IPS-18a (cell line): ENCODE results near the gene HEMK1.

Experiments used
- H3K27ac ChIP-seq: one replicate; pipeline ENCODE4 v1.5.1; 2013; ENCODE audit warnings: low read length
- H3K27me3 ChIP-seq: one replicate; pipeline ENCODE4 v1.6.1; 2013; ENCODE audit warnings: mild to moderate bottlenecking, low read length; ENCODE audit not compliant: control insufficient read depth, insufficient read depth
- H3K36me3 ChIP-seq: one replicate; pipeline ENCODE4 v1.6.1; 2013; ENCODE audit warnings: low read depth, low read length; ENCODE audit not compliant: control insufficient read depth
- H3K4me1 ChIP-seq: one replicate; pipeline ENCODE4 v1.6.1; 2013; ENCODE audit warnings: low read depth, low read length; ENCODE audit not compliant: control insufficient read depth
- H3K4me3 ChIP-seq: one replicate; pipeline ENCODE4 v1.5.1; 2013; ENCODE audit warnings: low read length
- H3K9ac ChIP-seq: one replicate; pipeline ENCODE4 v1.6.1; 2013; ENCODE audit warnings: mild to moderate bottlenecking, low read length, moderate library complexity
- H3K9me3 ChIP-seq: one replicate; pipeline ENCODE4 v1.6.1; 2013; ENCODE audit warnings: low read depth, low read length; ENCODE audit not compliant: control insufficient read depth

HEMK1 gene

GRCh38 chr3:50567386-50568167 lies 1.7 kb upstream of the HEMK1 start, which contains the start of gene C3orf18:
TSS of gene C3orf18 (minus strand) at chr3:50567747. CDS start at chr3:50565699, 2,048 bp downstream.
- Histone ChIP-seq H3K27me3 (peaks cover 16% of the 10 kb centered on the region), H3K4me1 (peaks cover 6% of the 10 kb centered on the region), H3K27ac (no peak within 1 kb of the TSS), H3K4me3 (peak within 1 kb of the TSS; percentile 60), H3K9me3 (no peaks in the 10 kb centered on the region), H3K36me3 (no peaks in the 10 kb centered on the region), H3K9ac (peak within 1 kb of the TSS; percentile 35)

GRCh38 chr3:50570508-50571279 lies 1.4 kb downstream of the HEMK1 start:
- Histone ChIP-seq H3K27me3 (peaks cover 16% of the 10 kb centered on the region), H3K4me1 (peaks cover 6% of the 10 kb centered on the region), H3K4me3 (no peak overlapping the region), H3K9me3 (no peaks in the 10 kb centered on the region), H3K36me3 (no peaks in the 10 kb centered on the region), H3K9ac (no peak overlapping the region), H3K27ac (no peak overlapping the region)

GRCh38 chr3:50571486-50571885 lies 2.2 kb downstream of the HEMK1 start:
- Histone ChIP-seq H3K9ac (no peak overlapping the region), H3K9me3 (no peaks in the 10 kb centered on the region), H3K4me3 (no peak overlapping the region), H3K4me1 (peaks cover 5% of the 10 kb centered on the region), H3K27me3 (peaks cover 9% of the 10 kb centered on the region), H3K36me3 (no peaks in the 10 kb centered on the region), H3K27ac (no peak overlapping the region)

- no peak overlapping the region for H3K4me3 ChIP-seq
- no peaks in the 10 kb centered on the region for H3K4me1 ChIP-seq
- no peak overlapping the region for H3K27ac ChIP-seq
- H3K36me3 ChIP-seq, result no peaks in the 10 kb centered on the region
- no peak overlapping the region for H3K9ac ChIP-seq
- no peaks in the 10 kb centered on the region for H3K9me3 ChIP-seq
- peaks cover 2% of the 10 kb centered on the region for H3K27me3 ChIP-seq
These were observed 2.8 kb downstream of the HEMK1 start for GRCh38 chr3:50572158-50572557.

- Histone ChIP-seq H3K27ac (no peak overlapping the region), H3K4me3 (no peak overlapping the region), H3K9ac (no peak overlapping the region), H3K4me1 (no peaks in the 10 kb centered on the region), H3K9me3 (no peaks in the 10 kb centered on the region), H3K36me3 (peaks cover 3% of the 10 kb centered on the region), H3K27me3 (no peaks in the 10 kb centered on the region)
These were observed 3.6 kb downstream of the HEMK1 start for GRCh38 chr3:50572801-50573371.

GRCh38 chr3:50573566-50574443 lies 4.5 kb downstream of the HEMK1 start:
- H3K4me3 ChIP-seq, result no peak overlapping the region
- H3K9ac ChIP-seq, result no peak overlapping the region
- H3K9me3 ChIP-seq, result no peaks in the 10 kb centered on the region
- no peak overlapping the region for H3K27ac ChIP-seq
- H3K4me1 ChIP-seq, result no peaks in the 10 kb centered on the region
- H3K27me3 ChIP-seq, result no peaks in the 10 kb centered on the region
- peaks cover 3% of the 10 kb centered on the region for H3K36me3 ChIP-seq

GRCh38 chr3:50574444-50574831 lies 5.1 kb downstream of the HEMK1 start:
- H3K9me3 ChIP-seq, result no peaks in the 10 kb centered on the region
- H3K27me3 ChIP-seq, result no peaks in the 10 kb centered on the region
- H3K27ac ChIP-seq, result no peak overlapping the region
- no peaks in the 10 kb centered on the region for H3K4me1 ChIP-seq
- peaks cover 3% of the 10 kb centered on the region for H3K36me3 ChIP-seq
- H3K9ac ChIP-seq, result no peak overlapping the region
- no peak overlapping the region for H3K4me3 ChIP-seq

GRCh38 chr3:50575372-50575771 lies 6.0 kb downstream of the HEMK1 start:
- no peaks in the 10 kb centered on the region for H3K4me1 ChIP-seq
- H3K9me3 ChIP-seq, result no peaks in the 10 kb centered on the region

GRCh38 chr3:50577348-50577747 lies 8.0 kb downstream of the HEMK1 start:
- H3K27ac ChIP-seq, result no peak overlapping the region
- H3K4me1 ChIP-seq, result no peaks in the 10 kb centered on the region
- H3K4me3 ChIP-seq, result no peak overlapping the region
- no peak overlapping the region for H3K9ac ChIP-seq
- no peaks in the 10 kb centered on the region for H3K27me3 ChIP-seq
- H3K9me3 ChIP-seq, result no peaks in the 10 kb centered on the region
- H3K36me3 ChIP-seq, result peaks cover 3% of the 10 kb centered on the region

More at GRCh38 chr3:50575372-50575771, 6.0 kb downstream of the HEMK1 start:
- H3K9ac ChIP-seq, result no peak overlapping the region
- no peaks in the 10 kb centered on the region for H3K27me3 ChIP-seq
- no peak overlapping the region for H3K27ac ChIP-seq
- H3K4me3 ChIP-seq, result no peak overlapping the region
- H3K36me3 ChIP-seq, result peaks cover 3% of the 10 kb centered on the region

- Histone ChIP-seq H3K27me3 (no peaks in the 10 kb centered on the region), H3K36me3 (peaks cover 3% of the 10 kb centered on the region), H3K27ac (no peak overlapping the region), H3K4me3 (no peak overlapping the region), H3K4me1 (no peaks in the 10 kb centered on the region), H3K9me3 (no peaks in the 10 kb centered on the region), H3K9ac (no peak overlapping the region)
These were observed 11.5 kb downstream of the HEMK1 start for GRCh38 chr3:50580683-50581458.
